Measurements from ENCODE around the gene EVX2. TPM values are rescaled to one million over a fixed set of nuclear protein-coding genes. Genes with fewer than 3 reads are reported as not detected.
A peak's percentile ranks its signal among the peaks of the same experiment; 100 is the strongest.

EVX2 gene
- total and polyA plus RNA-seq, 9 of the 15 experiments (the other 6 are each of a cell fraction or from before 2014, with no cell fraction given), result not detected

DNA sequence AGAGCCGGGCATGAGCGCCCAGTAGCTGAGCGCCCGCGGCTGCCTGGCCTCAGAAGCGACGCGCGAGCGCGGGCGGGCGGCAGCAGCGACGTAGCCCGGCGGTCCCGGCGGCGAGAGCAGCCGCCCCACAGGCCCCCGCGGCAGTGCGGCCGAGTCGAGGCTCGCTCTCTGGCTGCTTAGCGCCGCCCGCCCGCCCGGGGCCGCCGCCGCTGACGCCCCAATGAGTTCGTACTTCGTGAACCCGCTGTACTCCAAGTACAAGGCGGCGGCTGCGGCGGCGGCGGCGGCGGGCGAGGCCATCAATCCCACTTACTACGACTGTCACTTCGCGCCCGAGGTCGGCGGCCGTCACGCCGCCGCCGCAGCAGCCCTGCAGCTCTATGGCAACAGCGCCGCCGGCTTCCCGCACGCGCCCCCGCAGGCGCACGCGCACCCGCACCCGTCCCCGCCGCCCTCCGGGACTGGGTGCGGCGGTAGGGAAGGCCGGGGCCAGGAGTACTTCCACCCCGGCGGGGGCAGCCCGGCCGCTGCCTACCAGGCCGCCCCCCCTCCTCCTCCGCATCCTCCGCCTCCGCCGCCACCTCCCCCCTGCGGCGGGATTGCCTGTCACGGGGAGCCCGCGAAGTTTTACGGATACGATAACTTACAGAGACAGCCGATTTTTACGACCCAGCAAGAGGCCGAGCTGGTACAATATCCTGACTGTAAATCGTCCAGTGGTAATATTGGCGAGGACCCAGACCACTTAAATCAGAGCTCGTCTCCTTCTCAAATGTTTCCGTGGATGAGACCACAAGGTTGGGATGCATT lies 46.6 kb upstream of the EVX2 start (continued):
- no peak for TF ChIP-seq HOXB6 (CRISPR knock-in tag; IDR thresholded peaks at IDR 0.05; ENCODE audit: borderline replicate concordance)
- no peak for TF ChIP-seq CBX8 (IDR thresholded peaks at IDR 0.05; ENCODE audit: borderline replicate concordance, extremely low read depth, low read depth, low read length, poor library complexity, severe bottlenecking)
- TF ChIP-seq TFAM (CRISPR knock-in tag; conservative IDR thresholded peaks at IDR 0.05), result no peak
- TF ChIP-seq NFIC (IDR thresholded peaks at IDR 0.05), result no peak
- TF ChIP-seq, protein P1, sequence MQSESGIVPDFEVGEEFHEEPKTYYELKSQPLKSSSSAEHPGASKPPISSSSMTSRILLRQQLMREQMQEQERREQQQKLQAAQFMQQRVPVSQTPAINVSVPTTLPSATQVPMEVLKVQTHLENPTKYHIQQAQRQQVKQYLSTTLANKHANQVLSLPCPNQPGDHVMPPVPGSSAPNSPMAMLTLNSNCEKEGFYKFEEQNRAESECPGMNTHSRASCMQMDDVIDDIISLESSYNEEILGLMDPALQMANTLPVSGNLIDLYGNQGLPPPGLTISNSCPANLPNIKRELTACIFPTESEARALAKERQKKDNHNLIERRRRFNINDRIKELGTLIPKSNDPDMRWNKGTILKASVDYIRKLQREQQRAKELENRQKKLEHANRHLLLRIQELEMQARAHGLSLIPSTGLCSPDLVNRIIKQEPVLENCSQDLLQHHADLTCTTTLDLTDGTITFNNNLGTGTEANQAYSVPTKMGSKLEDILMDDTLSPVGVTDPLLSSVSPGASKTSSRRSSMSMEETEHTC (IDR thresholded peaks at IDR 0.05), result 0 out of 2 replicates have a peak, but pooled peaks have one; percentile 28
- no peak for TF ChIP-seq RAD21 (CRISPR knock-in tag; conservative IDR thresholded peaks at IDR 0.05 in 1 of 2, IDR thresholded peaks at IDR 0.05 in 1 of 2)
- TF ChIP-seq KAT2B (IDR thresholded peaks at IDR 0.05; ENCODE audit: low read depth, low read length), result no peak
- TF ChIP-seq JUND (IDR thresholded peaks at IDR 0.05; ENCODE audit: borderline replicate concordance, low read depth, low read length), result no peak
- no peak for TF ChIP-seq JUND (tag; IDR thresholded peaks at IDR 0.05; ENCODE audit: borderline replicate concordance, low read depth, low read length)
- TF ChIP-seq ZNF766 (CRISPR knock-in tag; conservative IDR thresholded peaks at IDR 0.05), result no peak
- no peak for TF ChIP-seq ZNF274 (IDR thresholded peaks at IDR 0.05; ENCODE audit: borderline replicate concordance, low read depth, low read length)
- TF ChIP-seq ADNP (tag; IDR thresholded peaks at IDR 0.05), result no peak
- TF ChIP-seq ZNF311 (CRISPR knock-in tag; IDR thresholded peaks at IDR 0.05), result no peak
